GM23338 (cell line): ENCODE data around the gene TCF12. TPM values are rescaled to one million over a fixed set of nuclear protein-coding genes. Genes with fewer than 3 reads are reported as not detected.

Experiments
- ATAC-seq: fragments of 200-7000 bp; cut with Tn5 transposase; 3 replicates; pipeline ENCODE4 v1.9.1; 2020
- DNase-seq: peaks from one replicate; pipeline ENCODE4 v3.0.0-alpha.2; 2015; ENCODE audit warnings: low spot score
- H2AFZ ChIP-seq: fragments of 200-600 bp; sonication (generic); 2 replicates; pipeline ENCODE4 v1.8.0; 2016; ENCODE audit warnings: antibody characterized with exemption, mild to moderate bottlenecking, moderate library complexity
- H3F3A ChIP-seq: fragments of 200-600 bp; sonication (generic); replicated peaks from 2 replicates; pipeline ENCODE4 v1.8.0; 2017; ENCODE audit warnings: antibody characterized with exemption, mixed run types, low read depth
- H3K27ac ChIP-seq: fragments of 200-600 bp; sonication (generic); 2 replicates; pipeline ENCODE4 v1.6.1; 2016; ENCODE audit warnings: low read depth
- H3K27me3 ChIP-seq: fragments of 200-600 bp; sonication (generic); 2 replicates; pipeline ENCODE4 v1.8.0; 2016; ENCODE audit warnings: mild to moderate bottlenecking, mixed run types, moderate library complexity; ENCODE audit not compliant: insufficient read depth
- H3K36me3 ChIP-seq: fragments of 200-600 bp; sonication (generic); 2 replicates; pipeline ENCODE4 v1.8.0; 2016; ENCODE audit warnings: mild to moderate bottlenecking; ENCODE audit not compliant: insufficient read depth
- H3K4me1 ChIP-seq: fragments of 200-600 bp; sonication (generic); 2 replicates; pipeline ENCODE4 v1.8.0; 2016; ENCODE audit warnings: mild to moderate bottlenecking, moderate library complexity; ENCODE audit not compliant: insufficient read depth
- H3K4me2 ChIP-seq: fragments of 200-600 bp; sonication (generic); 2 replicates; pipeline ENCODE4 v1.7.1; 2017; ENCODE audit warnings: mixed run types
- H3K4me3 ChIP-seq: fragments of 200-600 bp; sonication (generic); 2 replicates; pipeline ENCODE4 v1.6.1; 2016; ENCODE audit warnings: mixed run types
- H3K79me2 ChIP-seq: fragments of 200-600 bp; sonication (generic); replicated peaks from 2 replicates; pipeline ENCODE4 v1.8.0; 2017; ENCODE audit warnings: mild to moderate bottlenecking; ENCODE audit not compliant: insufficient read depth
- H3K9me2 ChIP-seq: fragments of 200-600 bp; sonication (generic); 2 replicates; pipeline ENCODE4 v1.8.0; 2017; ENCODE audit not compliant: insufficient read depth
- H4K20me1 ChIP-seq: fragments of 200-600 bp; sonication (generic); replicated peaks from 2 replicates; pipeline ENCODE4 v1.8.0; 2017; ENCODE audit warnings: mild to moderate bottlenecking; ENCODE audit not compliant: insufficient read depth
- H3K27ac Mint-ChIP-seq: 2 replicates; pipeline ENCODE4 v1.8.0; 2020; ENCODE audit warnings: inconsistent platforms, mild to moderate bottlenecking, moderate library complexity, mixed read lengths
- H3K27me3 Mint-ChIP-seq: 3 replicates; pipeline ENCODE4 v1.8.0; 2022; ENCODE audit warnings: low read depth, mild to moderate bottlenecking, moderate library complexity, mixed read lengths, inconsistent platforms; ENCODE audit not compliant: insufficient read depth, poor library complexity
- H3K36me3 Mint-ChIP-seq: 3 replicates; pipeline ENCODE4 v1.8.0; 2021; ENCODE audit warnings: low read depth, mild to moderate bottlenecking, inconsistent platforms, moderate library complexity, mixed read lengths
- H3K4me1 Mint-ChIP-seq: 3 replicates; pipeline ENCODE4 v1.8.0; 2020; ENCODE audit warnings: mild to moderate bottlenecking, inconsistent platforms, mixed read lengths
- H3K4me3 Mint-ChIP-seq: 3 replicates; pipeline ENCODE4 v1.8.0; 2021; ENCODE audit warnings: moderate library complexity, mild to moderate bottlenecking, inconsistent platforms, mixed read lengths
- H3K9me3 Mint-ChIP-seq: 3 replicates; pipeline ENCODE4 v1.8.0; 2020; ENCODE audit warnings: moderate library complexity, mild to moderate bottlenecking, inconsistent platforms, mixed read lengths
- CREB1 ChIP-seq: fragments of 250-450 bp; sonication (Bioruptor Pico); IDR thresholded peaks from 2 replicates; pipeline ENCODE4 v1.5.0; 2020; ENCODE audit warnings: low read depth, mild to moderate bottlenecking, moderate library complexity
- ETS1 ChIP-seq: IDR thresholded peaks from 2 replicates; pipeline ENCODE4 v1.6.1; 2016; ENCODE audit warnings: antibody characterized with exemption
- EZH2 ChIP-seq: fragments of 200-600 bp; sonication (generic); IDR thresholded peaks from one replicate; pipeline ENCODE4 v1.8.0; 2017; ENCODE audit warnings: antibody characterized with exemption, mild to moderate bottlenecking, low read depth; ENCODE audit not compliant: unreplicated experiment
- EZH2phosphoT487 ChIP-seq: fragments of 200-600 bp; sonication (generic); IDR thresholded peaks from one replicate; pipeline ENCODE4 v1.8.1; 2018; ENCODE audit warnings: antibody characterized with exemption; ENCODE audit not compliant: unreplicated experiment
- JUNB ChIP-seq: IDR thresholded peaks from one replicate; pipeline ENCODE4 v1.6.1; 2016; ENCODE audit warnings: antibody characterized with exemption; ENCODE audit not compliant: unreplicated experiment
- NANOG ChIP-seq: IDR thresholded peaks from 2 replicates; pipeline ENCODE4 v1.6.1; 2016; ENCODE audit warnings: antibody characterized with exemption, borderline replicate concordance
- POLR2AphosphoS5 ChIP-seq: IDR thresholded peaks from 2 replicates; pipeline ENCODE4 v1.6.1; 2016; ENCODE audit warnings: antibody characterized with exemption, low read depth
- STAT1 ChIP-seq: IDR thresholded peaks from one replicate; pipeline ENCODE4 v1.6.1; 2016; ENCODE audit warnings: antibody characterized with exemption; ENCODE audit not compliant: unreplicated experiment
- ZNF114 ChIP-seq: fragments of 250-450 bp; sonication (Bioruptor Pico); IDR thresholded peaks from 2 replicates; pipeline ENCODE4 v1.5.0; 2020; ENCODE audit warnings: mild to moderate bottlenecking, moderate library complexity
- ZNF331 ChIP-seq: fragments of 250-450 bp; sonication (Bioruptor Pico); IDR thresholded peaks from 2 replicates; pipeline ENCODE4 v1.5.0; 2020; ENCODE audit warnings: low read depth, mild to moderate bottlenecking, moderate library complexity
- polyA plus RNA-seq: library from polyadenylated mRNA; unstranded; fragments of >200 nt; fragmentation: Nextera tagmentation; extraction: Ambion mirVana; gene quantifications from 2 replicates; pipeline ENCODE4 v1.2.1, GENCODE V29; 2016
- total RNA-seq: library from RNA; depleted of rRNA; stranded (reverse); fragments of >200 nt; shearing (Covaris generic); gene quantifications from 2 replicates; pipeline ENCODE4 v1.2.3, GENCODE V29; 2014
- TF ChIP-seq, protein P1 (sequence below): IDR thresholded peaks from one replicate; pipeline ENCODE4 v1.6.1; 2018; ENCODE audit warnings: antibody characterized with exemption; ENCODE audit not compliant: unreplicated experiment
- TF ChIP-seq, protein P2 (sequence below), 2 experiments: fragments of 200-600 bp in 1 of 2; sonication (generic) in 1 of 2; conservative IDR thresholded peaks; 2 replicates each; pipeline versions ENCODE4 v1.5.1 to v1.6.1; 2016 to 2017; ENCODE audit warnings: antibody characterized with exemption in 2 of 2, low read depth in 2 of 2, mild to moderate bottlenecking in 2 of 2, moderate library complexity in 1 of 2

Gene TCF12
- total and polyA plus RNA-seq, 2 experiments from 2014 or later: 27.6 to 104 TPM

DNA sequence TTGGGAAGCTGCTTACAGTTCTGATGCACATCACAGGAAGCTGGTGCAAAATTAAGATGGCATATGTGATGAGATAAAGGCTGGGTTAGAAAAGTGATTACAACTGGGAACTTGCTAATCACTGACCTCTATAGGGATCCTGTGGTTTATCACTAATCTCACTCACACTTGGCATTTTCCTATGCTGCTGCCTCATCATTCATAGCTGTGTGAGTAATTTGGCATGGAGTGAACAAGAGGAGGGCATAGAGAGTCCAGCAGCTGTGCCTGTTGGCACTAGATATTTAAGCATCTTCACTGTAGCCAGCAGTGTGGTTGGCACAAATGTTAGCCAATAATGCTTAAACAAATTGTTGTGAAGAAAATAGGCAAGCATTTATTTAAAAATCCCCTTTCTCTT, 240.1 kb downstream of the TCF12 start (continued):
- TF ChIP-seq ZNF331 (CRISPR knock-in tag) (no peak), JUNB (no peak), NANOG (no peak), STAT1 (no peak), EZH2 (no peak), CREB1 (no peak), EZH2phosphoT487 (no peak), ZNF114 (CRISPR knock-in tag) (no peak)
- TF ChIP-seq, protein P1, sequence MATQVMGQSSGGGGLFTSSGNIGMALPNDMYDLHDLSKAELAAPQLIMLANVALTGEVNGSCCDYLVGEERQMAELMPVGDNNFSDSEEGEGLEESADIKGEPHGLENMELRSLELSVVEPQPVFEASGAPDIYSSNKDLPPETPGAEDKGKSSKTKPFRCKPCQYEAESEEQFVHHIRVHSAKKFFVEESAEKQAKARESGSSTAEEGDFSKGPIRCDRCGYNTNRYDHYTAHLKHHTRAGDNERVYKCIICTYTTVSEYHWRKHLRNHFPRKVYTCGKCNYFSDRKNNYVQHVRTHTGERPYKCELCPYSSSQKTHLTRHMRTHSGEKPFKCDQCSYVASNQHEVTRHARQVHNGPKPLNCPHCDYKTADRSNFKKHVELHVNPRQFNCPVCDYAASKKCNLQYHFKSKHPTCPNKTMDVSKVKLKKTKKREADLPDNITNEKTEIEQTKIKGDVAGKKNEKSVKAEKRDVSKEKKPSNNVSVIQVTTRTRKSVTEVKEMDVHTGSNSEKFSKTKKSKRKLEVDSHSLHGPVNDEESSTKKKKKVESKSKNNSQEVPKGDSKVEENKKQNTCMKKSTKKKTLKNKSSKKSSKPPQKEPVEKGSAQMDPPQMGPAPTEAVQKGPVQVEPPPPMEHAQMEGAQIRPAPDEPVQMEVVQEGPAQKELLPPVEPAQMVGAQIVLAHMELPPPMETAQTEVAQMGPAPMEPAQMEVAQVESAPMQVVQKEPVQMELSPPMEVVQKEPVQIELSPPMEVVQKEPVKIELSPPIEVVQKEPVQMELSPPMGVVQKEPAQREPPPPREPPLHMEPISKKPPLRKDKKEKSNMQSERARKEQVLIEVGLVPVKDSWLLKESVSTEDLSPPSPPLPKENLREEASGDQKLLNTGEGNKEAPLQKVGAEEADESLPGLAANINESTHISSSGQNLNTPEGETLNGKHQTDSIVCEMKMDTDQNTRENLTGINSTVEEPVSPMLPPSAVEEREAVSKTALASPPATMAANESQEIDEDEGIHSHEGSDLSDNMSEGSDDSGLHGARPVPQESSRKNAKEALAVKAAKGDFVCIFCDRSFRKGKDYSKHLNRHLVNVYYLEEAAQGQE: no peak
- TF ChIP-seq, protein P2, sequence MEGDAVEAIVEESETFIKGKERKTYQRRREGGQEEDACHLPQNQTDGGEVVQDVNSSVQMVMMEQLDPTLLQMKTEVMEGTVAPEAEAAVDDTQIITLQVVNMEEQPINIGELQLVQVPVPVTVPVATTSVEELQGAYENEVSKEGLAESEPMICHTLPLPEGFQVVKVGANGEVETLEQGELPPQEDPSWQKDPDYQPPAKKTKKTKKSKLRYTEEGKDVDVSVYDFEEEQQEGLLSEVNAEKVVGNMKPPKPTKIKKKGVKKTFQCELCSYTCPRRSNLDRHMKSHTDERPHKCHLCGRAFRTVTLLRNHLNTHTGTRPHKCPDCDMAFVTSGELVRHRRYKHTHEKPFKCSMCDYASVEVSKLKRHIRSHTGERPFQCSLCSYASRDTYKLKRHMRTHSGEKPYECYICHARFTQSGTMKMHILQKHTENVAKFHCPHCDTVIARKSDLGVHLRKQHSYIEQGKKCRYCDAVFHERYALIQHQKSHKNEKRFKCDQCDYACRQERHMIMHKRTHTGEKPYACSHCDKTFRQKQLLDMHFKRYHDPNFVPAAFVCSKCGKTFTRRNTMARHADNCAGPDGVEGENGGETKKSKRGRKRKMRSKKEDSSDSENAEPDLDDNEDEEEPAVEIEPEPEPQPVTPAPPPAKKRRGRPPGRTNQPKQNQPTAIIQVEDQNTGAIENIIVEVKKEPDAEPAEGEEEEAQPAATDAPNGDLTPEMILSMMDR (conservative IDR thresholded peaks at IDR 0.05; ENCODE audit: low read depth in 2 of 2): no peak

DNA sequence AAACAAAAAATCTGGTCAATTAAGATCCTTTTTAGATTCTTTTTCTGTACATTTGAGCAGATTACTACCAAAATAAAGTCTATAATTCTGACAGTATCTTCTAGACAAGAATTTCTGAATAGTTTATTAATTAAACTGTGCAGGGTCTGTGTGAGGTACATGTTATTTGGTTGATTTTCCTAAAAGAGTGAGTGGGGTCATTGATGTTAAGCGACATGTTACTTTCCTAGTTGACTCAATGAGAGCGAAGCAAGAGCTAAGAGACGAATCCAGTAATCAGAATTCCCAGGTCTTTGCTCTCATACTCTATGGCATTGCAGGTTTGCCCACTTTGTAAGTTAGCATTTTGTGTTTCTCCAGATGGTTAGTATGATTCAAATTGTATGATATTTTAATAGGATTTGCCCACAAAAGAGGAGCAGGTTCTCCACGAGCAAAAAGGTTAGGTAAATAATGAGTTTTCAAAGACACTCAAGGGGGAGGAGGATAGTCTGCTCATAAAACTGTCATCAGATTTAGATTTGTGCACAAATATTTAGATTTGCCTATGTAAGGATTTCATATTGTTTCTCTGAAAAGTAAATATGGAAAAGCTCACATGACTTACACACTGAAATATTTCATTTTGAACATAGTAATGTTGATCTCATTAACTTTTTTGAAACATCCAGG, 240.7 kb downstream of the TCF12 start:
- no peak overlapping the region for H3K4me3 Mint-ChIP-seq
- H3K9me3 Mint-ChIP-seq: no peaks in the 10 kb centered on the region
- no peaks in the 10 kb centered on the region; the same call in 2 of the 3 replicates for H3K36me3 Mint-ChIP-seq
- Histone ChIP-seq H3K4me2 (no peak overlapping the region), H3K27ac (no peak overlapping the region), H2AFZ (no peak overlapping the region), H3K79me2 (no peaks in the 10 kb centered on the region; the same call in 1 of the 2 replicates), H4K20me1 (no peaks in the 10 kb centered on the region; the same call in 1 of the 2 replicates), H3F3A (no peaks in the 10 kb centered on the region), H3K27me3 (no peaks in the 10 kb centered on the region), H3K9me2 (no peaks in the 10 kb centered on the region), H3K4me3 (no peak overlapping the region), H3K4me1 (0 out of 2 replicates have a peak, but pooled peaks cover 8% of the 10 kb centered on the region), H3K36me3 (no peaks in the 10 kb centered on the region)
- H3K27me3 Mint-ChIP-seq: peaks cover 4% of the 10 kb centered on the region
- H3K27ac Mint-ChIP-seq: peak overlapping the region; percentile 5; the same call in 1 of the 2 replicates
- peaks cover 26% of the 10 kb centered on the region for H3K4me1 Mint-ChIP-seq
- DNase-seq (no peak), ATAC-seq (no peak)
- TF ChIP-seq EZH2phosphoT487 (no peak), ETS1 (no peak), POLR2AphosphoS5 (no peak), EZH2 (no peak), JUNB (no peak), ZNF331 (CRISPR knock-in tag) (no peak)
- TF ChIP-seq, protein P1: no peak
- TF ChIP-seq, protein P2 (conservative IDR thresholded peaks at IDR 0.05; ENCODE audit: low read depth in 2 of 2): no peak
